Measurements from ENCODE around the gene DECR2. TPM values are rescaled to one million over a fixed set of nuclear protein-coding genes. Genes with fewer than 3 reads are reported as not detected.

The DECR2 gene
- total and polyA plus RNA-seq, 12 donors = 7.0 to 26.0 (median 11.6) TPM

GRCh38 chr16:455453-455852 lies 53.8 kb downstream of the DECR2 start:
- H3K9me3 ChIP-seq = no peaks in the 10 kb centered on the region
- no peak for TF ChIP-seq CTCF (IDR thresholded peaks at IDR 0.05)
- H3K4me3 ChIP-seq = no peak overlapping the region
- H3K27ac ChIP-seq = no peak overlapping the region
- 95 to 96% methylated on average over 12 of the region's 12 CpGs for WGBS, 2 donors
- DNase-seq (no peak), ATAC-seq (no peak)
- no peaks in the 10 kb centered on the region for H3K27me3 ChIP-seq
- peaks cover 0 to 3% (median 0%) of the 10 kb centered on the region in 9 donors for H3K36me3 ChIP-seq
- intact Hi-C loops (cut with DNase I) = no loop called here
- peaks cover 3 to 21% (median 18%) of the 10 kb centered on the region in 9 donors for H3K4me1 ChIP-seq

DNA sequence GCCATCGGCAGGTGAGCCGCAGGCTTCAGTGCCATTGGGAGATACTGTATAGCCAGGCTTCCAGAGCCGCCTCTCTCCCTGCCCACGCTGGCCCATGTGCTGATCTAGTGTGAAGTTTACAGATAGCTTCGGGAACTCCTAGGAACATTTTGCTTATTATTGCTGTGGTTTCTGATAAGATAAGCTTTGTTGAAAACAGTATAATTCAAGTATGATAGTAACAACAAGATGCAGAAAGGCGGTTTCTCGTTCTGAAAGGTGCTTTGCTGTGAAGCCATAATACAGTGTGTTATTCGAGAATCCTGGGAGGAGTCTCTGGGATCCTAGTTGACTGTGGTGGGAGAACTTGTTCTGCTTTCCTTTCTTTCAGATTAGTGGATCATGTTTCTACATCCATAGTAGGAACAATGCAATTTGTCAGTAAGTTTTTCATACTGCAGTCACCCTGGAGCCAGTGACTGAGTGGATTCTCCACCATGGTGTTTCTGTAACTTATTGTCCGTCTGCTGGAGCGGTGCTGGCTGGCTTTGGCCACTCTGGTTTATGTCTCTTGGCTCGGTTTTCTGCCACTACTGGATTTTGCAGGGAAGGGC lies 55.3 kb downstream of the DECR2 start:
- peaks cover 3 to 21% (median 18%) of the 10 kb centered on the region in 9 donors for H3K4me1 ChIP-seq
- intact Hi-C loops (cut with DNase I) = no loop called here
- WGBS, 2 donors = 55 to 61% methylated on average over 11 of the region's 11 CpGs

GRCh38 chr16:457732-458400 lies 56.2 kb downstream of the DECR2 start:
- H3K36me3 ChIP-seq = peaks cover 0 to 19% (median 7%) of the 10 kb centered on the region in 9 donors
- peak; percentile 56 to 81 (median 74) for ATAC-seq
- no peaks in the 10 kb centered on the region for H3K27me3 ChIP-seq
- H3K9me3 ChIP-seq = no peaks in the 10 kb centered on the region
- TF ChIP-seq CTCF (IDR thresholded peaks at IDR 0.05) = no peak
- intact Hi-C loops (cut with DNase I) = no loop called here
- peak in 1 of 2 donors; percentile 22 for DNase-seq
- WGBS, 2 donors = 74 to 75% methylated on average over 14 of the region's 14 CpGs
- H3K27ac ChIP-seq = peak overlapping the region in 9 of 10 donors; percentile 41 to 82 (median 69)
- peaks cover 3 to 21% (median 18%) of the 10 kb centered on the region in 9 donors for H3K4me1 ChIP-seq
- H3K4me3 ChIP-seq = no peak overlapping the region

More for the DNA sequence above, 55.3 kb downstream of the DECR2 start:
- H3K27ac ChIP-seq = peak overlapping the region in 7 of 10 donors; percentile 56 to 82 (median 70)
- peaks cover 0 to 13% (median 5%) of the 10 kb centered on the region in 9 donors for H3K36me3 ChIP-seq
- ATAC-seq = peak in 5 of 8 donors; percentile 31 to 63 (median 51)
- DNase-seq = no peak
- no peaks in the 10 kb centered on the region for H3K9me3 ChIP-seq
- H3K27me3 ChIP-seq = no peaks in the 10 kb centered on the region
- TF ChIP-seq CTCF (IDR thresholded peaks at IDR 0.05) = no peak
- no peak overlapping the region for H3K4me3 ChIP-seq

GRCh38 chr16:459761-460160 lies 58.1 kb downstream of the DECR2 start:
- no peak for DNase-seq
- no peak for TF ChIP-seq CTCF (IDR thresholded peaks at IDR 0.05)
- H3K4me3 ChIP-seq = no peak overlapping the region
- H3K4me1 ChIP-seq = peaks cover 3 to 21% (median 17%) of the 10 kb centered on the region in 9 donors
- ATAC-seq = no peak
- peaks cover 0 to 37% (median 7%) of the 10 kb centered on the region in 9 donors for H3K36me3 ChIP-seq
- 95 to 96% methylated on average over 7 of the region's 7 CpGs for WGBS, 2 donors
- H3K27me3 ChIP-seq = no peaks in the 10 kb centered on the region
- intact Hi-C loops (cut with DNase I) = no loop called here
- no peaks in the 10 kb centered on the region for H3K9me3 ChIP-seq
- H3K27ac ChIP-seq = no peak overlapping the region

Data from heart right ventricle (tissue), 16 donors.